ACHN (cell line): ENCODE measurements around the gene APOL4.
"Not testable (repeated sequence)": the region's sequence is repeated elsewhere in the genome, so short reads cannot be mapped to it uniquely, and the experiment has no call there.

Experiments
- DNase-seq: peaks from one replicate; pipeline ENCODE4 v3.0.0-alpha.2; 2015
- in situ Hi-C: cut with HindIII; loops from 2 replicates; pipeline ENCODE4 v1.10.0; 2017; ENCODE audit warnings: low sequenced_read_pairs, low pct_ligation_motif_present, low pct_unique_long_range_greater_than_20kb

The APOL4 gene

GRCh38 chr22:36234213-36234612 is 32.6 kb upstream of the APOL4 start:
- in situ Hi-C loops = no loop called here
- DNase-seq = no peak

- in situ Hi-C loops = no loop called here
- no peak for DNase-seq
Observed at GRCh38 chr22:36233796-36234195, 32.2 kb upstream of the APOL4 start.

GRCh38 chr22:36232715-36233401 is 31.2 kb upstream of the APOL4 start:
- in situ Hi-C loops = no loop called here
- no peak for DNase-seq

- in situ Hi-C loops, DNase-seq: not testable (repeated sequence)
Observed at GRCh38 chr22:36231051-36231450, 29.4 kb upstream of the APOL4 start.

GRCh38 chr22:36229649-36230048 is 28.0 kb upstream of the APOL4 start:
- DNase-seq, in situ Hi-C loops: not testable (repeated sequence)

GRCh38 chr22:36228944-36229343 is 27.3 kb upstream of the APOL4 start:
- no peak for DNase-seq
- in situ Hi-C loops = no loop called here

GRCh38 chr22:36228369-36228768 is 26.8 kb upstream of the APOL4 start:
- DNase-seq, in situ Hi-C loops: not testable (repeated sequence)

- in situ Hi-C loops = no loop called here
- DNase-seq = no peak
Observed at GRCh38 chr22:36227806-36228205, 26.2 kb upstream of the APOL4 start.

- in situ Hi-C loops = no loop called here
- no peak for DNase-seq
Observed at GRCh38 chr22:36227396-36227795, 25.8 kb upstream of the APOL4 start.

- no peak for DNase-seq
- in situ Hi-C loops = no loop called here
Observed at GRCh38 chr22:36226189-36226588, 24.6 kb upstream of the APOL4 start.

- no peak for DNase-seq
- in situ Hi-C loops = no loop called here
Observed at GRCh38 chr22:36225333-36225922, 23.8 kb upstream of the APOL4 start.

GRCh38 chr22:36224245-36224644 is 22.6 kb upstream of the APOL4 start:
- no peak for DNase-seq
- in situ Hi-C loops = no loop called here

- DNase-seq = no peak
- in situ Hi-C loops = no loop called here
Observed at GRCh38 chr22:36223504-36223903, 21.9 kb upstream of the APOL4 start.

- in situ Hi-C loops = no loop called here
- DNase-seq = no peak
Observed at GRCh38 chr22:36222887-36223450, 21.4 kb upstream of the APOL4 start.

- in situ Hi-C loops = no loop called here
- DNase-seq = peak; percentile 21
Observed at GRCh38 chr22:36221799-36222751, 20.5 kb upstream of the APOL4 start.

GRCh38 chr22:36220451-36220921 is 18.9 kb upstream of the APOL4 start:
- no peak for DNase-seq
- in situ Hi-C loops = no loop called here

- no peak for DNase-seq
- in situ Hi-C loops = no loop called here
Observed at GRCh38 chr22:36218648-36219193, 17.1 kb upstream of the APOL4 start.

GRCh38 chr22:36215981-36216380 is 14.4 kb upstream of the APOL4 start:
- in situ Hi-C loops = no loop called here
- DNase-seq = no peak

GRCh38 chr22:36213586-36213985 is 12.0 kb upstream of the APOL4 start:
- in situ Hi-C loops = no loop called here
- no peak for DNase-seq
